OCI-LY7 (cell line): ENCODE data around the gene CUX1.

Experiments used
- EZH2phosphoT487 ChIP-seq: fragments of 200-600 bp; sonication (generic); IDR thresholded peaks from 2 replicates; pipeline ENCODE4 v1.6.1; 2018; ENCODE audit warnings: low read depth, borderline replicate concordance, mild to moderate bottlenecking, mixed run types, antibody characterized with exemption, low read length, moderate library complexity, mixed read lengths
- TF ChIP-seq, protein P1 (sequence below): fragments of 200-600 bp; sonication (generic); conservative IDR thresholded peaks from 2 replicates; pipeline ENCODE4 v1.5.1; 2014; ENCODE audit warnings: mild to moderate bottlenecking, antibody characterized with exemption, low read length, moderate library complexity, mixed read lengths

DNA sequence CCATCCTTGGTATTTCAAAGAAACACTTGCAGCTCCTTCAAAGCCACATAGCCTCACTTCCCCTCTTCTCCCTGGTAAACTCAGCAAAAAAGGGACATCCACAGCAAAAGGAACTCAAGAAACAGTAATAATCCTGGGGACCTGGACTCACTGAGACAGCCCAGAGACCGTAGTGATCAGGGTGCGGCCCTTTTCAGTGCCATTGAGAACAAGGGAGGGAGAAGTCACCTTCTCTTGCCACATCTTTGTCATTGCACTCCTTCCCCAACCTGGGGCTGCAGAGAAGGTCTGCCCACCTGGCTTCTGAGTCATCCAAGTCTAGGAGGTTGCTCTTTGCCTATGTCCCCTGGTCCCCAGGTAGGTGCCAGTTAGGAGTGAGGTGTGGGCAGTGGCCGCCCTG, 375.4 kb downstream of the CUX1 start:
- TF ChIP-seq, protein P1, sequence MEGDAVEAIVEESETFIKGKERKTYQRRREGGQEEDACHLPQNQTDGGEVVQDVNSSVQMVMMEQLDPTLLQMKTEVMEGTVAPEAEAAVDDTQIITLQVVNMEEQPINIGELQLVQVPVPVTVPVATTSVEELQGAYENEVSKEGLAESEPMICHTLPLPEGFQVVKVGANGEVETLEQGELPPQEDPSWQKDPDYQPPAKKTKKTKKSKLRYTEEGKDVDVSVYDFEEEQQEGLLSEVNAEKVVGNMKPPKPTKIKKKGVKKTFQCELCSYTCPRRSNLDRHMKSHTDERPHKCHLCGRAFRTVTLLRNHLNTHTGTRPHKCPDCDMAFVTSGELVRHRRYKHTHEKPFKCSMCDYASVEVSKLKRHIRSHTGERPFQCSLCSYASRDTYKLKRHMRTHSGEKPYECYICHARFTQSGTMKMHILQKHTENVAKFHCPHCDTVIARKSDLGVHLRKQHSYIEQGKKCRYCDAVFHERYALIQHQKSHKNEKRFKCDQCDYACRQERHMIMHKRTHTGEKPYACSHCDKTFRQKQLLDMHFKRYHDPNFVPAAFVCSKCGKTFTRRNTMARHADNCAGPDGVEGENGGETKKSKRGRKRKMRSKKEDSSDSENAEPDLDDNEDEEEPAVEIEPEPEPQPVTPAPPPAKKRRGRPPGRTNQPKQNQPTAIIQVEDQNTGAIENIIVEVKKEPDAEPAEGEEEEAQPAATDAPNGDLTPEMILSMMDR, result no peak
- TF ChIP-seq EZH2phosphoT487, result no peak
